GM11168 (cell line): ENCODE data around the gene CHN1.

ENCODE experiments used
- in situ Hi-C: fragments of 300-500 bp; cut with MboI; formaldehyde crosslinking; loops from one replicate; pipeline ENCODE4 v1.12.0; 2022; ENCODE audit warnings: low sequenced_read_pairs; ENCODE audit not compliant: unreplicated experiment

CHN1 gene

DNA sequence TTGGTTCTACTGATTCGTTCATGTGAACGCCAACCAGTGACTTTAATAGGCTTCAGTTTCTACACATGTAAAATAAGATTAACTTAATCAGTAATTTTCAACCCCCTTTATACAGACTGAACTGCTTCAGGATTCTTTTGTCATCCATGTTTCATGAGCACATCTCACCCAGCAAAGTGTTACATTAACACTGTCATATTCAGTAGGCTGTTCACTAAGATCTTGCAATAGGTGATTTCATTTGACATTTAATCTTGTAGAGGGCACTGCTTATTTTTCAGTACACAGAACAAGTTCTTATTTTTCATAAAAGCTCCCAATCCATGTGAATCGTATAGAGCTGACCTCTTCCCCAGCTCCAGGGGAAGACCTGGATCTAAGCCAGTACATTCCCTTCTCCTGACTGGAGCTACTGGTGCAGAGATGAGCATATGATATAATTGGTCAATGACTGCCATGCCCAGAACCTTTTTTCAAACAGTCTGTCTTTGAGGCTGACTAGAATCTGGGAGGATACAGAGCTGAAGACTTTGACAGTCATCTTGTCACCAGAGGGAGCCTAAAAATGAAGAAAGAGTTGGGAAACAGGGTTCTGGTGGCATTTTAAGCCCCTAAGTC lies 168.7 kb downstream of the CHN1 start:
- in situ Hi-C loops = no loop called here

DNA sequence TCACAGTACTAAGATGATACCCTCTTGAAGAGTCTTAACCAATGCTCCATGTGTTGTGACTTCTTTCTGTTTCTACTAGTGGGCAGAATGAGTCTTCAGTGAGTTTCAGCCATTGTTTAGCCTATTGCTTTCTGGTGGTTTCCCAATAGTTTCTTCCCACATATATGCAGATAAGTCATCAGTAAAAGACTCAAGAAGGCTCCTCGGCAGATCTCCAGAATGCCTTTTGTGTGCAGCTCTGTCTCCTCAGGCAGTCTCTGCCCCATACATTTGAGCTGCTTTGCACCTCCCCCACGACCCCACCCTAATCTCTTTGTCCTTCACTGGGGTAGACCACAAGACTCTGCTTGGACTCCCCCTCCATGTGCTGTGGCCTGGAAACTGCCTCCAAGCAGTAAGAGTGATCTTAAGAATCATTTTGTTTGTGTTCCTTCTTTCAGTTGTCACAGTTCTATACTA lies 169.4 kb downstream of the CHN1 start:
- in situ Hi-C loops = no loop called here

DNA sequence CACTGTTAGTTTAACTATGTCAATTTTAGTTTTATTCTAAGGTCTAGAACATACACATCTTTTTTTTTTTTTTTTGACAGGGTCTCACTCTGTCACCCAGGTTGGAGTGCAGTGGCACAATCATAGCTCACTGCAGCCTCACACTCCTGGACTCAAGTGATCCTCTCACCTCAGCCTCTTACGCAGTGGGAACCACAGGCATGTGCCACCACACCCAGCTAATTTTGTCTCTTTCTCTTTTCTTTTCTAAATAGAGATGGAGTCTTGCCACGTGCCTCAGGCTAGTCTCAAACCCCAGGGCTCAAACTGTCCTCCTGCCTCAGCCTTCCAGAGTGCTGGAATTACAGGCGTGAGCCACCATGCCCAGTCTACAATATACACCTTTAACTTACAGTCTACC lies 171.4 kb downstream of the CHN1 start:
- in situ Hi-C loops = no loop called here

DNA sequence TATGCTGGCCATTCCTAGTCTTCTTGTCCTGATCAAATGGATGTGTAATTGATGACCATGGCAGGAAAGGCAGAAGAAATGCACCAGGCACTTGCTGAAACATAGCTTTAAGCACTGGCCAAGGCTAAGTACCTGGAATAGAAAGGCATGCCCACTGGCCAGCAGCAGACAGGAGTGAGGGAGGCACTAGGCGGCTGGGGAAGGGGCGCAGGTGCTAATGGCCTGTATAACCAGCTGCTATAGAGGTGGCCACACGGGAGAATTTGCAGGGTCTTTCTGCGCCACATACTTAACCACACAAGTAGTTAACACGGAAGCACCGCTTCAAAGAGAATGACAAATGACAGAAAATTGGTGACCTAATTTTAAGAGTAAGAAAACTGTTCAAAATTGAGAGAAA lies 174.6 kb downstream of the CHN1 start:
- in situ Hi-C loops = no loop called here

DNA sequence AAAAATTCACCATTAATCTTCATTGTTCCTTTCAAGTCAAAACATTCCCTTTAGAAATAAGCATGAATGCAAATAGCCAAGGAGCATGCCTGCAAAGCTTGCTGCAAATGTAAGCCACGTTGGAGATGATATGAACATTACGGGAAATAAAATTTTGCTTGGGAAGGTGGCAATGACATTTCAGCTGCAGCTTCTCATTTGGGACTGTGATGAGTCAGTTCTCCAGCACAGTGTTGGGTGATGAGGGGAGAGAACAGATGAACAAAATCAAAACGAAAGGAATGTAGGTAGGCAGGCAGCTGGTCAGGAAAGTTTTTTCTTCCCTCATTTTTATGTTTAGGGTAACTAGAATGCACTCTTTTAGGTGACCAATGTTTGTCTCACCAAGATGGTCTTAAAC lies 175.6 kb downstream of the CHN1 start:
- in situ Hi-C loops = no loop called here

DNA sequence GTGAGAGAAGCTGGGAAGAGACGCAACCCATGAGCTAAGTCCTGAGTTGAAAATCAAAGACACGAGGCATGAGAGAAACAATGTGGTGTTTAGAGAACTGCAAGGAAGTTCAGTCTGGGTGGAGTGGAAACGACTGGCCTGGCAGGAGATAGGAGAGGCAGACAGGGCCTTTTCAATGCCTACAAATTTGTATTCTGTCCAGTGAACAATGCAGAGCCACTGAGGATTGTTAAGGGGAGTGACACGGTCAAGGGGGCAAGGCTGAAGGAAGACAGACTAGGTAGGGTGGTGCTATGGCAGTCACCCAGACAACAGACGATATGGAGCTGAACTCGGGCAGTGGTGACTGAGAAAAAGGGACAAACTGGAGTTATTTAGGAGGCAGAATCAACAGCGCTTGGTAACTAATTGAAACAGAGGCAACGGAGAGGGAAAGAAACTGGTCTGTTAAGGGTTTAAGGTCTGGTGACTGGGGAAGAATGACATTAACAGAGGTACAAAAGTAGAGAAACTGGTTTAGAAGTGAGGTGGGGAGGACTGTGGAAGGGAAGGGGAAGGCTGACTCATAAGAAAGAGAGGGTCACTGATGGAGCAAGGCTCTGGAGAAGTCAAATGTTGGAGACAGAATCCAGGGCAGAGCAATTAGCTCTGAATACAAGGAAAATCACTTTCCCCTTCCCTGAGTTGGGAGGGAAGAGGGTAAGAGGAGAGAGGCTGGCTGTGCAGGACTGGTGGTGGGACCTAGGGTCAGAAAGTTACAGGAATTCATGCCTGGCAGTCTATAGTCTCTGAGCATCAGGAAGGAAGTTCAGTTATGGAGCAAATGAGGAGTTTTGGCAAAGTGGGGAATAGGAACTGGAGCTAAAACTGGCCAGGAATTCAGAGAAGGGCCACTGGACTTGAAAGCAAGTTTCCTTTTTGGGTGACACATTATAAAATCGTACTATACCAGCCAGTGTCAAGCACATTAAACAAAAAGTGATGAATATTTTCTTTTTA lies 177.5 kb downstream of the CHN1 start:
- in situ Hi-C loops = no loop called here

- in situ Hi-C loops = no loop called here
Observed at GRCh38 chr2:174826051-174826450, 179.1 kb downstream of the CHN1 start.

DNA sequence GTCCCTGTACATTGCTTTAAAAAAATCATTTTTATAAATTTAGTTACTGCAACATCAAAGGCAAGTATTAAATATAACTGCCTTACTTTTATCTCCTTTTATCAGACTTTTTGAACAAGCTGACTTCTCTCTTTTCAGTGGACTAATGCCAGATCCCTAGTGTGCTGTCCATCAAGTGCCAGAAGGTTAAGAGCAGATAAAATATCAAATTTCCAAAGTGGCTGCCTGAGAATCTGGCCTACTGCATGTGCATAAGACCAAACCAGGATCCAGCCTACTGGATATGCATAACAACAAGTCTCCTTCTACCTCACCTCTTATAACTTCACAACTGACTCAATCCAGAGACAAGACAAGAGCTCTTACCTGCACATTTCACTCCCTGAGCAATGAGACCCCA lies 181.1 kb downstream of the CHN1 start:
- in situ Hi-C loops = no loop called here

DNA sequence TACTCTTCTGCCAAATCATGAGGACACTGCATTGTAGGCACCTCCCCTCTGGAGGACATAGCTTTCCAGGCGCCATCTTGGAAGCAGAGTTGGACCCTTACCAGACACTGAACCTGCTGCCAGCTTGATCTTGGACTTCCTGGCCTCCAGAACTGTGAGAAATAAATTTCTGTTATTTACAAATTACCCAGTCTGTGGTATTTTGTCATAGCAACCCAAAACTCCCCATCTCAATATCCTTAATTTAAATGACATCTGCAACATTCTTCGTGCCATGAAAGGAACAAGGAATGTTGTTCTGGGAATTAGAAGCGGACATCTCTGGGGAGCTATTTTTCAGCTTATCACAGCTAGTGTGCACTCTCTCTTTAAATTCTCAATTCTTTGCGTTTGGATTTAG lies 183.6 kb downstream of the CHN1 start:
- in situ Hi-C loops = no loop called here

DNA sequence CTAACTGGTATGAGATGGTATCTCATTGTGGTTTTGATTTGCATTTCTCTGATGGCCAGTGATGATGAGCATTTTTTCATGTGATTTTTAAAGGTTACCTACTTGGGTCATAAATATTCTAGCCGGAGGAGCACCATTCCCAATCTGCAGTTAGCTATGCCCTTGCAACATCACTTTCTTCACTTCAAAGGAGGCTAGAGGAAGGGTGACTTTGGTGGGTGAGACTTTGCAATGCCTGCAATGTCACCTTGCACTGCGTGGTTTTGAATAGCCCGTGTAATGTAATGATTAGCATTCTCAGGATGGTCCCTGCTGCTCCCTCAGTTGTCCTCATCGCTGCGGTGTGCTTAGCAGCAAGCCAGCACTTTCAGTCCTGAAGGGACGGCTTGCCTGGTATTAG lies 184.8 kb downstream of the CHN1 start:
- in situ Hi-C loops = no loop called here

GRCh38 chr2:174815526-174815925 lies 189.7 kb downstream of the CHN1 start:
- in situ Hi-C loops = no loop called here

GRCh38 chr2:174812037-174812436 lies 193.1 kb downstream of the CHN1 start:
- in situ Hi-C loops = no loop called here

DNA sequence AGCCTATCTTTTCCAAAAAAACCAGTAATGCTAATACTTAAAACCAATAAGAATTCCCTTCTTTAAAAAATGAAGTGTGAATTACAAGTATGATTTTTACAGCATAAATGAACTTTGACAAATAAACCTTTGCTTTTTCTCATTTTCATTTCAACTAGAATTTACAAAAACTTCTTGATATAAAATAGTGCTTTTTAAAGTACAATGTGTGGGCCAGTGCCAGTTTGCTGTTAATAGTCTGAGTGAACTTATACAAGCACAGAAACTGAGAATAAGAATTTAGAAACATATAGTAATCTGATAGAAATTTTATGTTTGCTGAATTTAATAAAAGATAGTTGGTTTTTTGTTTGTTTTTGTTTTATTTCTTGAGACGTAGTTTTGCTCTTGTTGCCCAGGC lies 197.2 kb downstream of the CHN1 start:
- in situ Hi-C loops = no loop called here

DNA sequence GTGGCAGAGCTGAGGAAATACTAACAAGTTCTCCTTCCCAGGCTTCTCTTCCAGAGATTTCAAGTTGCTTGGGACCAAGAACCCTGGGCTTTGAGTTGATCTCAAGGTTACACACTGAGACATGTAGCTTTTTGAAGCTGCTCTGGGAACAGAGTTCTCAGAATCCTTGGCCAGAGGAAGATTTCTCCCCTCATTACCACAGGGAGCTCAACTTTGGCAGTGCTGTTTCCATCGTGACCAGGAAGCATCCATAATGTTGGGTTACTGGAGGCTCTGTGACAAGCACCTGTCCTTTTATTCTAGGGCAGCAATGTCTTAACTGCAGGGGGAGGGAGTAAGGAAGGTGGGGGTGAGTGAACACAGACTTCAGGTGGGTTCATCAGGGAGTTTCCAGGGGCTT lies 199.4 kb downstream of the CHN1 start:
- in situ Hi-C loops = no loop called here

GRCh38 chr2:174802459-174802858 lies 202.7 kb downstream of the CHN1 start:
- in situ Hi-C loops = no loop called here

DNA sequence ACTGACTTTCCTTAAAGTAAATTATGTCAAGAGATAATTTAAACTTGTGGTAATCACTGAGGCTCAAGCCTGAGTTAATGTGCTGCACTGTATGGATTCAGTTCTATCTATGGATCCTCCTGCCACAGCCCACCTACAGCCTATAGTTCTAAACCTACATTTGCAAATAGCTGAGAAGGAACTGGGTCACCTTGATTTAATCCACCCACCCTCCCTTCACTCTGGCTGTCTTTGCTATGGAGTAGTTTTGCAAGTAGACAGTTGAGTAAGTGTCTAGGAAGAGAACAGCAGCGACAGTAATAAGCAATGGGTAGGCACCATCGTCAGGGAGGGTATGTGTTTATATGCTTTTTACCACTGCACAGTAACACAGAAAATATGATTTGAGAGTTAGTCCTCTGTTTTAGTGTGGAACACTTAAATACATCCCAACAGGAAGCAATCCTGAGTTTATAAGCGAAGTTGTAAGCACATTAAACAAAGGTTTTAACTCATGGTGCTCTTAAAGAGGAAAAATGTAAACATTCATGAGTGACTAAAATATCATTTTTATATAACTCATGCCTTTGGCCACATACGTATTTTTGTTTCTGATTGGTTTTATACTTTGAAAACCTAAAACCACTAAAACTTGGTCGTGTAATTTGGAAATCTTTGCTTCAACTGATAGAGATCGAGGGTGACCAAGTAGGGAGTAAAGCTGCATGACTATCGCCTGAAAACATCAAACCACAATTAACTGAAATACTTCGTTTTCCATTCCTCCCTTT lies 204.6 kb downstream of the CHN1 start:
- in situ Hi-C loops = no loop called here

DNA sequence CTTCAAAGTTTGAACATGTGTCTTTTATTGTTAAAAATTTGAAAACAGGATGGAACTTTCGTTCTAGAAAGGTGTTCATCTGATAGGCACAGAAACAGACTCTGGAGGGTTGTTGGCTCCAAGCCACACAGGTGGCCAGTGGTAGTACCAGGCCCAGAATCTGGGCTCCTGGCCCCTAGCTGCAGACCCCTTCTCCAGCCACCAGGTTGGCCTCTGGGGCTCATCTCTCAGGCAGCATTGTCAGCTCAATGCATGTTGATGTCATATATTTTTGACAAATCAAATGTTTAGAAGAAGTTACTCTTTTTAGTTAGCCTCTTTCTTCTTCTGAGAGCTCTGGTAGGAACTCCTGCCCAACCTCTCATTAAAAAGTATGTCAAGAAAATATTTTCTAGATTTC lies 206.4 kb downstream of the CHN1 start:
- in situ Hi-C loops = no loop called here

DNA sequence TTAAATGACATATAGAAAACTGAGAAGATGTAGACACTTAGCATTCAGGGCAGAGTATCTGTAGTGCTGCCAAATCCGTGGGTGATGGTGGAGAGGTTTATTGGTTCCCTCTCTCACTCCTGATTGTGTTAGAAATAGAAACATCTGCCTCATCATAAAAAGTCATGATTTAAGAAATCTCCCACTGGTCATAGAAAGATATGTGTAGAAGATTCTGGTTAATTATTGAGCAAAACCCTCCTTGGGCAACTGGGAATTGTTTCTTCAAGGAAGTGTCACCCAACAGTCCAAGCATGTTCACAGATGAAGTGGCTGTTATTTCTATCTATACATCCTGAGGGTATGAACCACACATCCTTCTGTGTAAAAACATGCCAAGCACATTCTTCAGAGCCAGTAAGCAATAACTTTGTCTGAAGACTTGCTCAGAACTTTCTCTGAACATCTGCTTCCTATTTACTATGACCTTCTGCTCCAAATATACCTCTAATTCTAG lies 207.4 kb downstream of the CHN1 start:
- in situ Hi-C loops = no loop called here

- in situ Hi-C loops = no loop called here
Observed at GRCh38 chr2:174796319-174796771, 208.8 kb downstream of the CHN1 start.

- in situ Hi-C loops = no loop called here
Observed at GRCh38 chr2:174794851-174795374, 210.3 kb downstream of the CHN1 start.
